G401 (cell line): ENCODE data around the gene MPRIP. TPM values are rescaled to one million over a fixed set of nuclear protein-coding genes. Genes with fewer than 3 reads are reported as not detected.
"Not testable (repeated sequence)": the region's sequence is repeated elsewhere in the genome, so short reads cannot be mapped to it uniquely, and the experiment has no call there.

Experiments used
- DNase-seq: peaks from one replicate; pipeline ENCODE4 v3.0.0-alpha.2; 2015; ENCODE audit warnings: low spot score
- in situ Hi-C: cut with HindIII; loops from 2 replicates; pipeline ENCODE4 v1.10.0; 2016; ENCODE audit warnings: low sequenced_read_pairs, mixed read lengths
- total RNA-seq: library from RNA; depleted of rRNA; stranded (reverse); fragments of >200 nt; shearing (Covaris generic); gene quantifications from 2 replicates; pipeline ENCODE4 v1.2.3, GENCODE V29; 2014

MPRIP gene
- total RNA-seq, 1 experiment from 2014 or later = 97.1 TPM

DNA sequence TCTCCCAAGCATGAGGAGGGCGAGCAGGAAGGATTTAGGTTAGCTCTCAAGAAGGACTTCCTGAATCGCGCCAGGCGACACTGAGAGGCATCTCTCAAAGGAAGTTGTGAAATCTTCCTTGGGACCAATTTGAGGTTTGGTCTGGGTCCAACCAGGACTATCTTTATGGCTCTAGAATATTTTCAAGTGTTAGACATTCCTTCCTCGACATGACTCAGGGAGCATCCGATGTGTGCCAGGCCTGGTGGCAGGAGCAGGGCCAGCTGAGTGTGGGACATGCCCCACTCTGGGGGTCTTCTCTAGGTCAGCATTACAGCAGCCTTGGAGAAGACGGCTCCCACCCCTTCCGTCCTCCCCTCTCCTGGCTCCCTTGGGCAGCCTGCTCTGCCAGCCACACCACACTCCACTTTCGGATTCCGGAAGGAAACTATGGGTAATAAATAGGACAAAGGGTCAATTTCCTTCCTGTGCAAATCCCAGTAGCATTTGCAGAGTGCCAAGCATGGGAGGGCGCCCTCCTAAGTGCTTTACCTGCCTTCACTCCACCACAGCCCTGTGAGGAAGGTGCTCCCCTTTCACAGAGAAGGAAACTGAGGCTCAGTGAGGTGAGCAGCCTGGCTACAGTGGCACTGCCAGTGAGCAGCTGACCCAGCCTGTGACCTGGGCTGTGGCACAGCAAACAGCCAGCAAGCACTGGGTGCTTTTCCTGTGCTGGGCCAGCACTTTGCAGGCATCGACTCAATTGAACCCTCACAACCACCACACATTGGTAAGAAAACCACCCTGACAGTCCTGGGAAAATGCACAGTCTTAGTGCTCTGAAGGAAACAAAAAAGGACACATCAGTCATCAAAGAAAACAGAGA lies 31.0 kb upstream of the MPRIP start:
- DNase-seq, in situ Hi-C loops: not testable (repeated sequence)

DNA sequence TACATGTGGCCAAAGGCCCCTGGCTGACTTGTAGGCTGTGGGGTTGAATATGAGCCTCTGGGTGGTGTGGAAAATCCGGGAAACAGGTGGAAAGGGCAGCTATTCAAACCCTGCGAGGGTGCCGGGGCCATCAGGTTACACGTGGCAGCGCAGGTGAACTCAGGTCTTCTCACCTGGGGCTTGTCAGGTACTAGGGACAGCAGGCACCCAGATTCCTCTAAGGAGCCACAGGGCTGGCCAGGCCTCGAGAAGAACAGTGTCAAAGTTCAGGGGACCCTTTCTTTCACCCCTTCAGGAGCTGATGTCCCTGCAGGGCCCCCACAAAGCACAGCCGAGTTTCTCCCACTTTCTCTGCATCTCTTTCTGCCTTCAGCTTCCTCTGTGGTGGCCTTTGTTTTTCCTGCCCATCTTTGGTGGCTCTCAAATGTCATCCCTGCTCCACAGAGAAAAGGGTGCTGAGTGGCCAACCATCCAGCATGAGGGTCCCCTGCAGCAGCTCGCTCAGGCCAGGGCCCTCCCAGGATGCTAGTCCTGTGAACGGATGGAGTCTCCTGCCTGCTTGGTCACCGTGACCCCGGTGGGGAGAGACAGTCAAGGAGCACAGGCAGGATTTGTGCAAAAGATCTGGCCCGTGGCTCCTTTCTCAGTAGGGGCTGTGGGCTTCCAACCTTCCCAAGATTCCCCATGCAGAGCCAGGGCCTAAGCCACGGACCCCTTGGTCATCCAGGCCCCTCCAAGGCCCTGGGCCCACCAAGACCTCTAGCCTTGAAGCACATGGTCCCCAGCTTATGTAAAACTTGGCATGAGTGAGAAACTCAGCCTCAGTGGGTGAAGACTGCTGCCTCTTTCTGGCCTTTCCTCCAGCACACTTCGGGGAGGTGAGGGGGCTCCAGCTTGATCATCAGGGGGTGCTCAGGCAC lies 28.2 kb upstream of the MPRIP start:
- in situ Hi-C loops, DNase-seq: not testable (repeated sequence)

DNA sequence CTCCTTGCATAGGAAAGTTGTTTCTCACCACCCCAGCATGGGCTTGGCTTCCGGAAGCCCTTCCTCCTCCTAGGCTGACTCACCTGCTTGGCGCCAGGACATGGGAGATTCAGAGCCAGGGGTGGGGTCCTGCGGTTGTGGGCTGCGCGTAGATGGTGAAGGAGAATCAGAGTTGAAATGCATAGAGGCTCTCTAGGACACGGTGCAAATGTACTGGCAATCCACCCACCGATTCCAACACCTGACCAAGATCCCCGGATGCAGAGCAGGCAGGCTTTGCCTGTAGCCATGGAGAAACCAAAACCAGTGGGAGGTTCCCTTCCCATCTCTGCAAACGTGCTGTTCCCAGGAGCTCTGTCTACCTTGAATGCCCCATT lies 27.5 kb upstream of the MPRIP start:
- in situ Hi-C loops, DNase-seq: not testable (repeated sequence)

DNA sequence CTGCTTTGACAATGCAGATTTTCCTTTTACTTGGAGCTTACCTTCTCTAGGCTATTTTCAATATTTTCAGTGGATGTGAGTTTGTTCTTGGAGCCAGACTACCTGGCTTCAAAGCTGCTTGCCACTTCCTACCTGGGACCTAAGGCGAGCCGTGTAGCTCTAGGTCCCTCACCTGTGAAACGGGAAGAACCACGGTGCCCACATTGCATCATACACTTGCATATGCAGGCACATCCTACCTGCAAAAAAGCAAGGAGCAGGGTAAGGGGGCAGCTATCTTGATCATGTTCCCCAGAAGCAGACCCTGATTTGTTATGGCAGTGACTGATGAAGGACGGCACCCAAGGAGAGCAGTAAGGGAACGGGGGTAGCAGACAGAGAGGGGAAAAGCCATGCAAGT lies 27.0 kb upstream of the MPRIP start:
- DNase-seq = no peak
- in situ Hi-C loops = no loop called here

DNA sequence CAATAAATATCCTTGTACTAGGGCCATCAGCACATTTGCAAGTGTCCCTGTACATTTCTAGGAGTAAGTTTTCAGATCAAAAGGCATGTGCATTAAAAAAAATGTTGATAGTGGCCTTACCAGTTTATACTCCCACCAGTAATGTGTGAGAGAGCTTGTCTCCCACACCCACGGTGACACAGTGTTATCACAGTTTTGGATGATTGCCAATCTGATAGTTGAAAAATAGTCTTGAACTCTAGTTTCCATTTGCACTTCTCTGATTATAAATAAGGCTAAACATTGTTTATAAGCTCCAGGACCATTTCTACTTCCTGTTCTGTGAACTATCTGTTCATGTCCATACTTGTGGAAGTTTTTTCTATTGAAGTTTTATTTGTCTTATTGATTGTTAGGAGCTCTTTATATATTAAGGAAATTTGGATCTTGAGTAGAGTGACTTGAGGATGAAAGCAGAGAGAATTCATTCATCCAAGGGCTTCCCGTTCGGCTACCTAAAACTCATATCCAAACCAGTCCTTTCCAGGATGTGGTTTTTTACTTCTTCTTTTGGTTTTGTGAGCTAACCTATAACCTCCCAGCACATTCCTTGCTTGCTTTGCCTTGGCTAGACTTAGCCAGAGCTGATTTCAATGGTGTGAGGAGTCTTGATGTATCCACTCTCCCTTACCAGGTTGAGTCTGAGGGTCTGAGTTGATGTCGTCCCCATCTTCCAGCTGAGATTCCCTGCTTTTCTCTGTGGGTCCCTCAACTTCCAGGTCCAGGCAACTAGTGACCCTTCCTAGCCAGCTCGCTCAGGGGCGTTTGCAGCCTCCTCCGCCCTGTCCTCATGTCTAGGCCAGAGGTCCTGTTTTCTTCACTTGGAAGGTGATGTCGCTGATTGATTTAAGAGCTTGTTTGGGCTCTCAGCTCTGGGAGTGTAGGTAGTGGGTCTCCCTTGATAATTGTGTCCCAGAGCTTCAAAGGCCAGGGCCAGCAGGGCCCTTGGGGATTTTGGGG lies 25.8 kb upstream of the MPRIP start:
- in situ Hi-C loops, DNase-seq: not testable (repeated sequence)

DNA sequence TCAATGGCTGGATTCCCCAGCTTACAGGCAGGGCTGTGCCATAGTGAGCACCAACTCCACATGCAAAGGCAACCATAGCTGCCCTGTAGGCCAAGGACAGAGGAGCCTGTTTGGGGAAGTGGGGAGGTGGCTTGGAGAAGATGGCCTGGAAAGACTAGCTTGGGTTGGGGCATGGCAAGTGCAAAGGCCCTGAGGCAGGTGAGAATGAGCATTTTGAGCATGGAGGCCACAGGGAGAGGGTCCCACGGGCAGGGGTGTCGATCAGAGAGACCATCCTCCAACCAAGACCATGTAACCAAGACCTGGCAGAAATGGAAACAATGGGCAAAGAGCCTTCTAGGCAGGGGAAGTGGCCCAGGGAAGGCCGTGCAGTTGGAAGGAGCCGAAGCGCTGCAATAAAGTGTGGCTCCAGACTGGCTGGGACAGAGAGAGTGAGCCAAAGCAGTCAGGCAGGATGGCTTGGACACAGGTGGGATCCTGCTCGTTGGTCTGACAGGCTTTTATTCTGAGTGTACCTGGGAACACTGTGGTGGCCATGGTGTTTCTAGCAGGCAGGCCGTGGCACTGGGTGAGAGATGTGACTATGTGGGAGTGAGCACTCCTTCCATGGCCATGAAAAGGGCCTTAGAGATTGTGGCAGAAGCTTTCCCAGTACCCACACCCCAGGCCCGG lies 24.8 kb upstream of the MPRIP start:
- in situ Hi-C loops = no loop called here
- no peak for DNase-seq

DNA sequence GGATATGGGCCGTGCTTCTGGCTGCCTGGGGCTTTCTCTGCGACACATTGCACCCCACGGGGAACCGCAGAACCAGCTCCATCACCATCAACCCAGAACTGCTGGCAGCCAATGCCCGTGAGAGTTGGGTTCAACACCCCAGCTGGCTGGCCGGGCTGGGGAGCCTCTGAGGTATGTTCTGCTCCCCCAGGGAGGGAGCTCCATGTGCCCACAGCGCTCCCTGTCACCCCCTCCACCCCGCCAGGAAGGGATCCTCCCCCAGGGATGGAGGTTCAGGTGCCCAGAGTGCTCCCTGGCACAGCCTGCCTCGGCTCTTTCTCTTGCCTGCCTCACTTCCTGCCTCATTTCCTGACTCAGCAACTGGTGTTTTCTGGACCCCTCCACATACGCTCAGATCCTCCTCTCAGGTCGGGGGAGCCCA lies 24.2 kb upstream of the MPRIP start:
- in situ Hi-C loops = no loop called here
- DNase-seq = no peak

DNA sequence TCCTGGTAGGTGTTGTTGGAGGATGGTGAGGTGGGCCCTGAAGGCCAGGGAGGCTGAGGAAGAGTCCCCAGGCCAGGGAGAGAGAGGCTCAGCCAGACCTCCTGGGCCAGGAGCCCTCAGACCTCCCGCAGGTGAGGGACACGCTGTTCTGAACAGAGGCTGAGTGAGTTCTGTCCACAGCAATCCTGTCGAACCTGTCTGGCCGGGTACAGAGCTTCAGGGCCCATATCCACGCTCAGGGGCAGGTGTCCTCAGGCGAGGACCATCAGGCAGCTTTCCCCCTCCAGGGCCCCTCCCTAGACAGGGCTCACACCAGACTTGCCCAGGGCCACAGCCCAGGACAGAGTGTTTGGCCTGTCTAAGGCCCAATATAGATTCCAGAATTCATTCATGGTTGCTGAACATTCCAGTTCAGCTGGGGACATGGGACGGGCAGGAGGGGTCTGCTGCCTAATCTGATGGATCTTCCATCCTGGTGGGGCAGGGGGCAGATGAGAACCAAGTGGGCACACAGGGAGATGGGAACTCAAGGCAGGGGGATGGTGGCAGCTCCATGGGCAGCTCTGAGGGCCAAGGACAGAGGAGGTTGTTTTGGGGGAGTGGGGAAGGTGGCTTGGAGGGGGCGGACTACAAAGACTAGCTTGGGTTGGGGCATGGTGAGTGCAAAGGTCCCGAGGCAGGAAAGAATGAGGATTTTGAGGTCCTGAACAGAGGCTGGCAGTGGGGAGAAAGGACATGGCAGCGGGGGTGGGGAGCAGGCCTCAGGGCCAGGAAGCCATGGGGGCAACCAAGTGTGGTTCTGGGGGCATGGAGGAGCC lies 23.4 kb upstream of the MPRIP start:
- in situ Hi-C loops = no loop called here

DNA sequence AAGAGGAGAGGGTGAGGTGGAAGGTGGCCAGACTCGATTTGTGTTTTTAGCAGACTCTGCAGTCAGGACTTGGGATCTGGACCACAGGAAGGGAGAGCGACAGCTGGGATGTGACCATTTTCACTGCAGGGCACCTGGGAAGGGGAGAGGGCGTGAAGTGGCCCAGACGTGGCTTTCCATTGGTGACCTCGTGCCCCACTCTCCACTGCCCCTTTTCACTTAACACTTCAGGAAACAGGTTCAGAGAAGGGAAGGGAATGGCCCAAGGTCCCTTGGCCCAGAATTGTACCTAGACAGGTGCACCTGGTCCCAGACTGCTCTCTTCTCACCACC lies 22.9 kb upstream of the MPRIP start:
- in situ Hi-C loops = no loop called here
- no peak for DNase-seq

More for the DNA sequence above, 23.4 kb upstream of the MPRIP start:
- no peak for DNase-seq

DNA sequence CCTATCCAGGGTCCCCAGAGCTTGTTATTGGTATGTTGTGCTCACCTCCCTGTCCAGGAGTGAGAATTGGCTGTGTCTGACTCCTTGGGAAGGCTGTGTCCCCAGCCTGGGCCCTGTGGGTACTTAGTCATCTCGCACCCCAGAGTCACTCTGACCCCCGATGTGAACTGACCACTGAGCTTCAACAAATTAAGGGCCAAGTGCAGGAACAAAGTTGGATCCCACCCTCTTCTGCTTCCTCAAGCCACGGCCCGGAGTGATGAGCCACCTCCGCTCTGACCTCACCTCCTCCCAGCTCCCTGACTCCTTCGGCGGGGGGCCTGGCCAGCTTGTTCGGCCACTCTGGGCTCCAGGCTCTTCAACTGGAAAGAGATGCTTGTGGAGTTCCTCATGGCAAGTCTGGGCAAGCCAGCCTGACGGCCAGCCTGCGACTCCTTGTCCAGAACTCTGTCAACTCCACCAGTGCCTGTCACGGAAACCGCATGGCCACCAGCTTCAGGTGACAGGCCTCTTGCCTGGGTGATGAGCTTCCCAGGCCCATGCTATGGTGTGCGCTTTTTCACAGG lies 22.3 kb upstream of the MPRIP start:
- in situ Hi-C loops = no loop called here
- no peak for DNase-seq

DNA sequence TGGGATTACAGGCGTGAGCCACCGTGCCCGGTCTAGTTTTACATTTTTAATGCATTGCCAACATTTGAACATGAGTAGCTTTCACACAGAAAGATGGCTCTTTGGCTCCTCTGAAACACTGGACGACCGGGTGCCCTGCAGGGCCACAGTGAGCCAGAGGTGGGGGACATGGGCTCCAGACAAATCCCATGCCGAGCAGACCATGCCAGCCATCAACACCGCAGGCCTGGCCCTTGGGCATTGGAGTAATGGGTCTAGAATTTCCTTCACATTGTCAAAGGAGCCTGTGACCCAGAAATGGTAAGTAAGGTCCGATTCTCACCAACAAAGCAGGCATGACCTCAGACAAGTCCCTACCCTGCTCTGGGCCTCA lies 21.4 kb upstream of the MPRIP start:
- in situ Hi-C loops = no loop called here
- DNase-seq = no peak

DNA sequence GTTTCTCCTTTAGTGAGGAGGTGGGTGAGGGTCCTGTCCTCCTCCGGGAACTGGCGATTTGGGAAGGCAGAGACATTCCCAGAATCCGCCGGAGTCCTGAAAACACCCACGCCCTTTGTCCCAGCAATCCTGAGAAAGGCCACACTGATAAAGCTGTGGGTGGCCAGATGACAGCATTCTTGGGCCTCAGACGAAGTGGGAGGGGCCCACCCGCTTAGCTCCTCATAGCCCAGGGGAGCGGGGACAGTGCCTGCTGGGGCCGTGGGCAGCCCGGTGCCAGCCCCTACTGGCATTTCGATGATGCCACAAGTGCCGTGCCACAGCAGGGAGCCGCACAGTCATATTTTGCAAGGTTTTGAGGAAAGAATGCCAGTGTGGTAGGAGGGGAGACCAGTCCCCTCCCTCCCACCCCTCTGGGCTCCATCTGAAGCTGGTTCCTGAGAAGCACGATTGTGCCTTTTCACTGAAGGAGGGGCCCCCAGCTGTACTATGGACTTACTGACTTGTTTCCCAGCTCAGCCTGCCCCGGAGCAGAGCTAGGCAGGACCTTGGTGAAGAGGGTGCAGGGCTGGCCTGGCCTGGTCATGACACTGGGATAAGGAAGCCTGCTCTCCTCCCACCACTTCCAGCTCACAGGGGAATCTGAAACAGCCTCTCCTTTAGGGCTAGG lies 20.9 kb upstream of the MPRIP start:
- in situ Hi-C loops = no loop called here

DNA sequence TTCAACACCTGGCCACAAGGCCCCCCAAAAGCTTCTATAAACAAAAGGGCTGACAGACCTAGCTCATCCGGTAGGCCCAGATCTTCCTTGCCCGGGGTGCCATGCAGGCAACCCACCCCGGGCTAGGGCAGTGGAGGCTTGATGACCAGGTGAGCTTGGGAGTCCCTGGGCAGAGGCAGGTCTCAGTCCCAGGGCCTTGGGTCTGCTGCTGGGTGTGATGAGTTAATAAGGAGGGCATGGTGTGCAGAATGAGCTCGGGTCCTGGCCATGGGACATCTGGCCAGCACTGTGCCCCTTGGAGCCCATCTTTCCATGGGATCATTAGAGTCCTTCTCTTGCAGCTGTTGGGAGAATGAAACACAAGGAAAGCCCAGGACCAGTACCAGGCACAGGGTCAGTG lies 20.2 kb upstream of the MPRIP start:
- DNase-seq = no peak
- in situ Hi-C loops = no loop called here

More for the DNA sequence above, 20.9 kb upstream of the MPRIP start:
- no peak for DNase-seq

DNA sequence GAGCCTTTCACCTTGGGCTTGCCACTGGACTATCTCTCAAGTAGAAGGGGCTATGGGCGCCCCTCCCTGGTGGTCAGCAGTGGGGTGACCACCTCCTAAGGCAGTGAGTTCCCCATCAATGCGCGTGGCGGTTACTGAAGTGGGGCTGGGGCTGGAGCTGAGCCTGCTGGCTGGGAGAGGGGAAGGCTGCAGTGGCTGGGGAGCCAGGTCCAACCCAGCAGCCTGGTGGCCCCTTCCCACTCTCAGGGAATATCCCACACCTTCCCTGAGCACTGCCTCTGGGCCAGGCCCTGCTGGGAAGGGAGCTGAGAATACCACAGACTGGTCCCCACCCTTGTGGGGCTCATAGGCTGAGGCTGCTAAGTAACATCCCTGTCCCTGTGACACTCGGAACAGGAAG lies 19.8 kb upstream of the MPRIP start:
- in situ Hi-C loops = no loop called here
- DNase-seq = no peak

DNA sequence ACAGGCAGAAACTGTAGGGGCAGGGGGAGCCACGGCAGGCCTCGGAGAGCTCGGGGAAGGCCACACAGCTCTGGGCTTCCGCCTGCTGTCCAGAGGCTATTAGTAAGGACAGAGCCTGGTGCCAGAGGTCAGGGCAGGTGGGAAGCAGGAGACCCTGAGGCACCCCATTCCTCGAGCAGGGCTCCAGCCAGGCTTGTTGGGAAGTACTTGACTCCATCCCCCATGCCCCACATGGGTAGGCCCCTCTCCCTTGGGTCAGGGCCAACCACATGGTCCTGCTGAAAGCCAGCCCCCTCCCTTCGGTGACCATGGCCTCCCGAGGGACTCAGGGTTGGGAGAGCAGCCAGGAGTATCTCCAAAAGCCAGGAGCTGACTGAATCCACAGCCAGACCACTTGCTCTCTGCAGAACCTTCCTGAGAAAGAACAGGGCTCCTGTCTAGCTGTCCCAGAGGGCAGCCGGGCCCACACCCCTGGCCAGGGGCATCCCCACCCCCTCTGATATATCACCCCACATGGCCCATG lies 17.4 kb upstream of the MPRIP start:
- no peak for DNase-seq
- in situ Hi-C loops = no loop called here

DNA sequence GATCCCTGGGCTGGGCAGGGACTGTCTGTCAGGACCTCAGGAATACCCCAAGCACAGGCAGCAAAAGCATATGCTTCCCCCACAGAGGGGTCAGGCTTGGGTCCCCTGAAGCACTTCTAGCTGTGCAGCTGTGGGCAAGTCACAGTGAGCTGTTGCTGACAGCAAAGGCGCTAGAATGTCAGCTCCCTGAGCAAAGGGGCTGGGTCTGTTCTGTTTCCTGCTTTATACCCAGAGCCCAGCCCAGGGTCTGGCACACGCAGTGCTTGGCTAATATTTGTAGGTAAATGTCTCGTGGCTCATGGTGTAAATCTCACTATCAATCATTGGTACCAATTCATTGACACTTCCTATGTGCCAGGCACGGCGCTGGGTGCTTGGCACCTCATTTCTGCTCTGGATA lies 16.6 kb upstream of the MPRIP start:
- in situ Hi-C loops = no loop called here

DNA sequence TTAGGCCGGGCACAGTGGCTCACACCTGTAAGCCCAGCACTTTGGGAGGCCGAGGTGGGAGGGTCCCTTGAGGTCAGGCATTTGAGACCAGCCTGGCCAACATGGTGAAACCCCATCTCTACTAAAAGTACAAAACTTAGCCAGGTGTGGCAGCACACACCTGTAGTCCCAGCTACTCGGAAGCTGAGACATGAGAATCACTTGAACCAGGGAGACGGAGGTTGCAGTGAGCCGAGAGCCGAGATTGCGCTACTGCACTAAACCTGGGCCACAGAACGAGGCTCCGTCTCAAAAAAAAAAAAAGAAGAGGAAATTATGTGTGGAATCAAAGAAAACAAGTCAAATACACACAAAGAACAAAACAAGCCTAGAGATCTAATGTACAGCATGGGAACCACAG lies 16.1 kb upstream of the MPRIP start:
- in situ Hi-C loops = no loop called here
- DNase-seq = no peak

More for the DNA sequence above, 16.6 kb upstream of the MPRIP start:
- no peak for DNase-seq
